Hematopoietic multipotent progenitor cell treated with erythropoietin and hydrocortisone succinate and interleukin-3 and kit ligand, for 6 days (in vitro differentiated cells): ENCODE measurements around the gene TBC1D10A.

Experiments
- DNase-seq: peaks from one replicate; pipeline ENCODE4 v3.0.0-alpha.2; 2015

The TBC1D10A gene

DNA sequence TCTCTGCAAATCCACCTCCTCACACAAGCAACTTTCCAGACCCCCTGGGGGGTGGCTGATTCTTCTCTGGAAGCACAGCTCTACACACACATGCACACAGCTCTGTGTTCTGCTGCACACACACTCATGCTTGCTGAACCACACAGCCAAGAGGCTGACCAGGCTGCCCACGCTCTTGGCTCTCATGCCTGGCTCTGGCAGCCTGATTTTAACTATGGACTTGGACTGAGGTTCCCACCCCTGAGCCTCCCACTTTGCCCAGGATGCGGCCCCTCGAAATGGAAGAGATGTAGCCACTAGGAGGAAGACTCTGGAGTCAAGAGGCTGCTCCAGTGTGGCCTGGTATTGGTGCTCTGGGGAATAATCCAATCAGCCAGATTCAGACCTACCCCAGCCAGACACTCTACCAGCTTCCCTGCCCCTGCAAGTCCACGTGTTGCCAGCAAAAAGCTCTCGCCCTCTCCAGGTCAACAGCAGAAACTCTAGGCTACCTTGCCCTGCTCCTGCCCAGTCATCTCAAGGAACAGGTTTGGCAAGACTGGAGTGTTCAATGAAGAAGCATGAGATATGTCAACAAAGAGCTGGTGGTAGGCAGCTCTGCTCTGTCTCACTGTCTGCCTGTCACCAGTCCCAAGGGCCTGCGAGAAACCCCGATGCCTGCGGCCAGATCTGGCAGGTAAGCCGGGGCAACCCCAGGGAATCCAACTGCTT is 28.6 kb downstream of the TBC1D10A start:
- DNase-seq: no peak

DNA sequence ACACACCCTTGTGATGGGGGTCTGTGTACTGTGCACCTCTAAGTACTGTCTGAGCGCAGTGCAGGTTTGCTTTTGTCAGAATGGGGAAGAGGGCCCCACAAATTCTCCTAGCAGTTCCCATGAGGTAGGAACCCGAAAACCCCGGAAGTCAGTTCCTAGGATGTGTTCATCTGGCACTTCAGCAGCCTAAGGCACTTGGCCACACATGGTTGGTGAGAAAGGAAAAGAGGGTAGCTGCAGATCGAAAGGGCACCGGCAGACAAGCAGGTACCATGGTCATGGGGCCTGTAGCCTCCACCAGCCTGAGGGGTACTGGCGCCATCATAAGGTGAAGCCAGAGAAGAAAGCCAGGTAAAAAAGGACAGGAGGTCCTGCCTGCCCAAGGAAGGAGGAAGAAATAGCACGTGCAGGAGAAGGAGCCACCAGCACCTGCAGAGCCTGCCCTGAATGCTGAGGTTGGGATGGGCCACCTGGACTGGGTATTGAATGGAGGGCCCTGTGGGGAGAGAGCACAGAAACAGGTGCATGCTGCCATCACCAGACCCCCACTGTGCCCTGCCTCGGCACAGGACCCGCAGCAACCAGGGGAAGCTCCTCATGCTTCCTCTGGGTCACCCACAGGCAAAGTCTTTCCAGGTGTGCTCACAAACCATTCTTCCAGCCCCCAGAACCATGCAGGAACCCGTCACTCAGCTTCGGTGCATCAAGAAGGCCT is 29.3 kb downstream of the TBC1D10A start:
- no peak for DNase-seq

DNA sequence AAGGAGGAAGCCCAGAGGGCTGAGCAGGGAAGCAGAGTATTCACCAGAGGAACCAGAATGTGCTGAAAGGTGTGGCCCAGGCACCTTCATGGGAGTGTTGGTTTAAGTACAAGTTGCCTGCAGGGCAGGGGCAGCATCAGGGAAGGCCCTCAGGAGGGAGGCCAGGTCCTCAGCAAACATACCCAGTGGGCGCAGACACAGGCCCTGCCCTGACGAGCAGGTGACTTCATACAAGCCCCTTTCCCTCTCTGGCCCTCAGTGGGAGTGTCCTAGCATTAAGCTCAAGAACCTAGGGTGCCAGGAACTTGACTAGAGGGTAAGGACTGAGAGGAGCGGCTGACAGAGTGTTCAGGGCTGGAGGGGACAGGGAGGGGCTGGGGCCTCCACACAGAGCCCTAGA is 29.9 kb downstream of the TBC1D10A start:
- no peak for DNase-seq

DNA sequence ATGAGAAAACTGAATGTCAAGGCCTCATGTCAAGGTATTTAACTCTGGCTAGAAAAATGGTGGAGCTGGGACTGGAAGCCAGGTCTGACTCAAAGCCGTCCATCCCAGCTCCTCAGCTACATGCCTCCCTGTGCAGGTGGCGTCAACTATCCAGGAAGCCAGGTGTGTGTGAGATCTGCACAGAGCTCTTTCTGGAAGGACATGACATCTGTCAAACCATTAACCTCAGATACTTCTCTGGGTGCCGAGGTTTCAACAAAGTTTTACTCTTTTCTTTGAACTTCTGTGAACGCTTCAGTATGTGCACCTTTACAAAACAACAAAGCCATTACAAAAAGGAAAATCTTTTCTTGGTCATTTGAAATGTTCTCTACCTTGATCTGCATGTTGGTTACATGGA is 30.4 kb downstream of the TBC1D10A start:
- no peak for DNase-seq

DNA sequence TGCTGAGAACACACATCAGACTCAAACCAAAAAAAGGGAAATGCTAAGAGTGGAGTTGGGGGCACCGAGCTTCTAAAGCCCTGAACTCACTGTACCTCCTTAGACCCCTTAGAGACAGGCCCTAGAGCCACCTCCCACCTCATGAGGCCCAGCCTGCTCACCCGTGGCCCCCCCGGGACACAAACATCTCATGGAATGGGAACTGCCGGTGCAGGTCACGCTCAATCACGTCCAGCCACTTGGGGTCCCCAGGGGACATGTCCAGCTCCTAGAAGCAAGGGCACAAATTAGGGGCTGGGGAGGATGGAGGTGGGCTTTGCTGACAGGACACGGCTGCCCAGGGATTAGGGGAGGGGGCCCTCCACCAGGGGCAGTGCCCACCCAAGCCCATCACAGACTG is 31.2 kb downstream of the TBC1D10A start:
- no peak for DNase-seq

DNA sequence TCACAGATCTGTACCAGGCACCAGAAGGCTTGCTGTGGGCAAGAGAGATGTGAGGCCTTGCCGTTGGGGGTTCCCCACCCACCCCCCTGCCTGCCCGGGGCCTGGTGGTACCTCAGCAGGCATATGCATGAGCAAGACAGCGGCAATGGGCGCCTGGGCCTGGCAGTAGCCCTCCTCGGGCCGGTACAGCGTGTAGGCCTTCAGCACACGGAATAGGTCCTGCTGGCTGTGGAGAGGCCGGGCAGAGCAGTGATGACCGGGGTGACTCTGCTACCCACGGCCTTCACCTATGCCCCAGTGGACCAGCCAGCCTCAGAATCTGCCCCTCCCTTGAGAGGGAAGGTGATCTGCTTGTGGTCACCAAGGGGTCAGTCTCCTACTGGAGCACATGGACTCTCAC is 31.9 kb downstream of the TBC1D10A start:
- DNase-seq: no peak

DNA sequence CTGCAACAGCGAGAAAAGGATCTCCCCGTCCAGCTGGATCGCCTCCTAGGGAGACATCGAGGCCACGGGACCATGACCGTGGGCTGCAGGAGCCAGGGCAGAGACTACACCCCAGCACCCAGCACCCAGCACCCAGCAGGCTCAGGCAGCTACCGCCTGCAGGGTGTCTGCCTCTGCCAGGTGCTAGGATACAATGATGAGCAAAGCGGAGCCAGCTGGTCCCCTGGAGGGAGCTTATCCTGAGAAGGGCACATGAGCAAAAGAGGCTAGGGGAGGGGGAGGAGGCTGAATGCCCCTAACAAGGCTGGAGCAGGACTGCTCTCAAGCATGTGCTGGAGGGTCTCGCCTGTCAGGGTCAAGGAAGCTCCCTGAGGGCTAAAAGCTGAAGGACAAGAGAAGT is 32.7 kb downstream of the TBC1D10A start:
- DNase-seq: no peak

DNA sequence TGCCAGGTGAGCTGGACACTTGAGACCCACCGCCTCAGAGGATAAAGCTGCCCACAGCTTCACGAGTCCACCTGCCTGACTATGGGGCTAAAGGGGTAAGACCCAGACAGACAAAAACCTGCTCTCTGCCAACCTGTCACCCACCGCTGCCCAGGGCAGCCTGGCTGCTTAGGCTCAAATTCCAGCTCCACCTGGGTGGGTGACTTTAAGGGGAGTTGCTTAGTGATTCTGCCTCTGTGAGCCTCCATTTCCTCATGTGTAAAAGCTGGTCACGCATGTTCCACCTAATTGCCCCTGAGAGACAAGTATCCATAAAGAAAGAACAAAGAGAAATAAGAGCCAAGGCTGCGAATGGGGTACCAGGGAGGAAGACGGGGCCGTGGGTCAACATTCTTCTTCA is 33.7 kb downstream of the TBC1D10A start:
- DNase-seq: no peak

DNA sequence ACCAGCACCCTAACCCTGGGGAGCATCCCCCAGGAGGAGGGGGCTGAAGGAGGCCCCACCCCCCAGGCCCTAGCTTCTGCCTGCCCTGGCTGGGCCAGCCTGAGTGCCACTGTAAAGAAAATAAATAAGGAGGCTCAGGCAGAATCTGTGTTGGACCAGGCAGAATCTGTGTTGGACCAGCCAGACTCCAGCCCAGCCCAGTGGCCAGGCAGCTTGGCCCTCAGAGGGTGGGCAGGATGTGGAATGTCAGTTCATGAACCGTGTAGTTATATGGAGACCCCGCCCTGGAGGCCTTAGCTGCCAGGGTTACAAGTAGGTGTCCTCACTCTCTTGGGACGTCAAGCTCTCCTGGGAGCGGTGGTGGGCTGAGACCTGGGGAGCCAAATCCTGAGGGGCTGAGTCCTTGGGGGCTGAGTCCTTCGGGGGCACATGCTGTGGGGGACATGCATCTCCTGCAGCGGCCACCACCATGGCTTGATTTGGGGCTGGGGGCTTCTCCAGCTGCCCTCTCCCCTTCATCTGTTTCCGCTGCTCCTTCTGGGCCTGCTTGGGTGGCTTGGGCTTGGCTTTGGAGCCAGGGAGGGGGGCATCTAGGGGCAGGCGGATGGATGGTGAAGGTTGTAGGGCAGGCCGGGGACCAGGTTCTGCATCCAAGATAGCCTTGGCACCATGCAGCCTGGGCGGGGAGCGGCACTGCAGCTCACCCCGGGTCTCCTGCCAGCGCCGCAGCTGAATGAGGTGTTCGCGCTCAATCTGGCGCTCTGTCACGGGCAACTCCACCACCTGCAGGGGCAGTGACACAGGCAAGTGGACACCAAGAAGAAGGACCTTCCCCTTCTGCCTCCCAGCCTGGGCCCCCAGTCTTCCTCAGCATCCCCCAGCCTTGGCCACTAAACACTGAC is 34.4 kb downstream of the TBC1D10A start:
- no peak for DNase-seq

DNA sequence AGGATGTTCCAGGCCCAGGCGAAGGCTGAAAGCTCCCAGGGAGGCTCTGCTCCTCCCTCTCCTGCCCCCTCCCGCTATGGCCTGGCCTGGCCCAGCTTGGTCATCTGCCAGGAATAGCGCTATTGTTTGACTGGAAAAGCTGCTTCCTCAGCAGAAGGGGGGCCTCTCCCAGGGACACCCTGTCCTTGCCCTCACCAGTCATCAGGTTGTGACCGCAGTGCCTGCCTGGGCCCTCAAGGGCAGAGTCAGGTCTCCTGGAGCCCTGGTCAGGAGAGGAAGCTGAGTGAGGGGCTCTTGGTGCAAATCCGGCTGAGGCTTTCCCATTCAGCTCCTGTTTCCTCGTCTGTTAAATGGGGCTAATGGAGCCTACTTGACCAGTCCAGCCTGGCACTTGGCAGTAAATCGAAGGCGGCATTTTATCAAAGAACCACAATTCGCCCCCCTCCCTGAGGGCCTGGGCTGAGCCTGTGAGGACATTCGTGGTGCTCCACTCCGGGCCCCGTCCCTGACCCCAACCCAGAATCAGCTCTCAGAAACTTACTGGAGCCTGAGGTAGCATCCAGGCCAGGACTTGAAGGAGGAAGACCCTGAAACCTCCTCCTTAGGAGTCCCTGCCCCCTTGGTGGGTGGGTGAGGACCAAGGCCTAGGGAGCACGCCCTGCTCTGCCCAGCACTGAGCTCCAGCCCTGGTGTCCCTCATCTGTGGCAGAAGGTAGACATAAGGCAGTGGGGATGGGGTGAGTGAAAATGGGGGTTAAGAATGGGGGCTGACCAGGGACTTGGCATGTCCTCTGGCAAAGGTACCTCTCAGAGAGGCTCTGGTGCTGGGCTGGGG is 35.5 kb downstream of the TBC1D10A start:
- peak; percentile 26 for DNase-seq

DNA sequence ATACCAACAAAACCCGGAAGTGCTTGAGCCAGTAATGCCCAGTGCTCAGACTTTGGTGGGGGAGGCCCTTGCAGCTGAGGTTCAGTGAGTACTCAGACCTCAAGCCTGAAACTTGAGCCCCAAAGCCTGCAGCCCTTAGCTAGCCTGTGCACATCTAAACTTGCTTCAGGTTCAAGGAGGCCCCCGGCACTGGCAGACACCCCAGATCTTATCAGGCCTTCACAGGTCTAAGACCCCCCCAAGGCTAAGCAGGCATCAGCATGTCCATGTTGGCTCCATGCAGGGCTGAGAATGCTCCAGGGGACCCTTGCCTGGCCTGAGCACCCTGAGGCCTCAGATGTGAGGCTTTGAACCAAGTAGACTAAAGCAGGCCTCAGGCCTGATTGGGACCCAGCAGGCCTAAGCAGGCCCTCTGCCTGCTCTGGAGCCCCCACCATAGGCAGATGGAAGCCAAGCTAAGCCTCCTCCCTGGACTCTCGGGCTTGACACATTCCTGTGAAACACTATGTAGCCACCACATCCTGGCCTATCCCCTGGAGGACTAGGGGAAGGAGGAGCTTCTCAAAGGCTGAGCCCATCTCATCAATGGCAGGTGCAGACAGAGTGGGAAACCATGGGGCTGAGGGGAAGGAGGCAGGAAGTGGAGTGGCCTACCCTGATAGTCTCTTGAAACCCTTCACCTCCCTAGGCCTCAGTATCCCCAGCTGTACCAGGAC is 36.2 kb downstream of the TBC1D10A start:
- DNase-seq: peak; percentile 33

DNA sequence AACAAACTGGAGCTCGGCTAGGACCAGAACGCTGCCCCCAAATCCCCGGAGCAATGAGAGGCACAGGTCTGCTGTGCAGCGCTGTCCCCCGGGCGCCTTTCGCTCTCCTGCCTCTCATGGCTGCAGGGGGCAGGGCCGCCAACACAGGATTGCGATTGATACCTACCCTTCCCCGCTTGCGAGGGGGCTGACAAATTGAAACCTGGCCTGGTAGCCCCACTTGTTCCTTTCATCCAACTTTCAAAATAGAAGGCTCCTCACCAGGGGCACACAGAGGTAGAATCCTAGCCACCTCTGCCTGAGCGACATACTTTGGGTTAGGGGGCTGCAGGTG is 36.8 kb downstream of the TBC1D10A start:
- no peak for DNase-seq

DNA sequence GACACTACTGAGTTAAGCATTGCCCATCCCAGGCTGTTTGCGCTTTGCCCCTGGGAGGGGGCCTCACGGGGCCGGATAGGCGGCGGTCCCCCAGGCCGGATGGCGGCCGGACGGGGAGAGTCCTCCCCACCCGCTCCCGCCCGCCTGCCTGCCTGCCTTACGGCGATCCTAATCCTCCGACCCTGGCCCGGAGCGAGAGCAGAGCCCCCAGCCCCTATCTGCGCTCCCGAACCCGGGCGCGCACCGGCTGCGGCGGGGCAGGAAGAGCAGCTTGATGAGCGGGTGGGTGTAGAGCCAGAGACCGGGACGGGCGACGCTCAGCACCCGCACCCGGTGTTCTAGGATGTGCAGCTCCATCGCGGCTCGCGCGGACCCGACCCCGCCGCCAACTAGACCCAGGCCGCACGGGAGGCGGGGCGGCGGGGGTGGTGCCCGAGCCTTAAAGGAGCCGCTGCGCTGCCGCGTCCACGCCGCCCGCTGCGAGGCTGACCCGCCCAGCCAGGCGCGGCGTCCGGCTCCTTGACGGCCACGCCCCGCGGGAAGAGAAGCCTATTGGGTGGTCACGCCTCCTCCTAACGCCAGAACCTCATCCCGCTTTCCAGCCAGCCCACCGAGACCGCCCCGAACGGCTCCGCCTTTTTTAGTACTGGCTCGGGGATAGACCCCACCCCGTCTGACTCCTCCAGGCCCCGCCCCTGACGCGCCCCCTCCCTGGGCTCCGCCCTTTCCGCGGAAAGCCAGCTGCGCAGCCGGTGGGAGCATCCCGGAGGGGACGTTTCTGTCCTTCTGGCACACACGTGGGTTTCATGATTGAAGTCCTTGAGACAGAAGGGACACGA is 37.4 kb downstream of the TBC1D10A start, which contains the start of gene CASTOR1:
Gene CASTOR1 (minus strand): TSS at position 365 of the 839 bp plus-strand sequence. CDS start 8 bp downstream, at position 357.
- peak; percentile 99 for DNase-seq

DNA sequence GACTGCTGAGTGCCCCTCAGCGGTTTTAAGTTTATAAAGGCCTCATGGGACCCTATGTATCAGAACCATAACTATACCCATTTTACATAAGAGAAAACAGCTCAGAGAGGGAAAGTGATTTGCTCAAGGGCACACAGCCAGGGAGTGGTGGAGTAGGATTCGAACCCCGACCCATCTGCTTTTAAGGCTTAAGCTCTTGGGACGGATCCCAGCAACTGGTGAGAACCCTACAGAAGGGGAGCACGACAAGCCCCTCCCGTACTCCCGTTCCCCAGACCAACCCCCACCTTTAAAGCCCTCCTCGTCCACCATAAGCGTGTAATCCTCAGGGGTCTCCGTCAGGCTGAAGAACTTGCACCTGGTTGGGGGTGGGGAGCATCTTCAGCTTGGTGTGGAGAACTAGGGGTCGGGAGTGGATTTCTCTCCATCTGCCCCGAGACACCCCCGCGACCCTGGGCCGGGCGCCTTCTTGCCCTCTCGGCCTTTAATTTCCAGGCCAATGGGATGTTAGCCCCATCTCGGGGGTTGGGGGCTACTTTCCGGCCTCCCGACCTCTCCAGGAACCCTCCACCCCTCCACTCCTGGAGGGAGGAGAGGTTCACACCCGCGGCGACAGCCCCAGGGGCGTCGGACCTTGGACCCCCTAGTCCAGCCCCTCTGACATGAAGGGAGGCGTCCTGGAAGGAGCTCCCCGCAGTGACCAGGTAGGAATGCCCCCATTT is 38.2 kb downstream of the TBC1D10A start:
- no peak for DNase-seq

DNA sequence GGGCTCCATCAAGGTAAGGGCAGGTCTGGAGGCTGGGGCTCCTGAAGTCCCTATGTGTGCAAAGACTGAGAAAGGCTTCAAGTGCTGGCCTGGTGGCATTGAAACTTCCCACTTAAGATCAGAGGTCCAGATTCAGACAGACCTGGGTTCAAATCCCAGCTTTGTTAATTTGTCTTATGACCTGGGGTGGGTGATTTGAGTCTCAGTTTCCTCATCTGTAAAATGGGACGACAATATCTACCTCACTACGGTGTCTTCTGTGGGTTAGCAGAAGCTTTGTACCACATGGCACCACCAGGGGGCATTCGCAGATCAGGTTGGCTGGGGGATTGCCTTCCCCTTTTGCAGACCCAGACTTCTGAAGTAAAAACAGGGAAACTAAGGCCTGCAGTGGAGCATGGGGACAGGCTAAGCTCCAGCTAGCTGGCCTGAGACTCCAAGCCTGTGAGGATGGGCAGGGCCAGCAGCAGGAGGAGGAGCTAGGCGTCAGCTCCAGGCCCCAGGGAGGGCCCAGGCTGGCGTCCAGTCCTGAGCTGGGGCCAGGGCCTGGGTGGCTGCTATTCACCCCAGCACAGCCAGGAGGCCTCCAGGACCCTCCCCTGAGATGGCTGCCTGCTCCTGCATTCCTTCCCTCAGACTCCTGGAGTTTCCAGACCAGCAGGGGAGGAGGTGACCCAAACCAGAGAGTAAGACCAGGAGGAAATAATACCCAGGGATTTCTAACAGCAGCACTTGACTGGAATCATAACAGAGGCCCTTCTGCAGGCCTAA is 38.9 kb downstream of the TBC1D10A start:
- DNase-seq: peak; percentile 93

DNA sequence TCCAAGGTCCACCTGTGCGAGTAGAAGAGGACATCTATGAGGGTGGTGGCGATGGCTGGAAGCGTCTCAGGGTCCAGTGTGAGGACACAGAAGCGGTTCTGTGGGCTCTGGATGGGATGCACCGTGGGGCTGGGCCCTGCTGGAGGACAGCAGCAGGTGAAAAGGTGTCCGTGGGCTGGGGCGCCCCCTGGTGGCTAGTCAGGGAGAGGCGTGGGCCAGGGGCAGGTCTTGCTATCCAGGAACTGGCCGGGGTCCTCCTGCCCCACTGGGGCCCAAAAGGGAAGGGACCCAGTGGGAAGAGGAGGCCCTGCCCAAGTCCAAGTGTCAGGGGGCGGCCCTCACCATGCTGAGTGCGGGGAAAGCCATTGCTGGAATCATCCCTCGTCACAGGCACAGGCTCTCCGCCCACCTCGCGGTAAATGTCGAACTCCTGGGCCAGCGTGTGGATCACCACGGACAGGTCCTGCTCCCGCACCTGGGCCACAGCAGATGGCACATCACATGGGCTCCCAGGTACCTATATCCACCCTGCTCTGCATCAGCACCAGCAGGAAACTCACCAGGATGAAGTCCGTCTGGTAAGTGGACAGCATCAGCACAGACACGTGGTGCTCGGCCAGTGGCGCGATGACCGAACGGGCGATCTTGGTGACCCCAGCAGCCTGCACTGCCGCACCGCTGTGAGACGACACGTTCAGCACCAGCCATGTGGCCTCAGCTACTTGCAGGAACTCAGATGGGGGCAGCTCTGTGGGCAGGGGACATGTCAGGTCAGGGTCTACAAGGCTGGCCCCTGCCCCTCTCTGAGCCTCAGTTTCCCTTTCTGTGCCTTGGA is 39.7 kb downstream of the TBC1D10A start:
- peak; percentile 81 for DNase-seq

DNA sequence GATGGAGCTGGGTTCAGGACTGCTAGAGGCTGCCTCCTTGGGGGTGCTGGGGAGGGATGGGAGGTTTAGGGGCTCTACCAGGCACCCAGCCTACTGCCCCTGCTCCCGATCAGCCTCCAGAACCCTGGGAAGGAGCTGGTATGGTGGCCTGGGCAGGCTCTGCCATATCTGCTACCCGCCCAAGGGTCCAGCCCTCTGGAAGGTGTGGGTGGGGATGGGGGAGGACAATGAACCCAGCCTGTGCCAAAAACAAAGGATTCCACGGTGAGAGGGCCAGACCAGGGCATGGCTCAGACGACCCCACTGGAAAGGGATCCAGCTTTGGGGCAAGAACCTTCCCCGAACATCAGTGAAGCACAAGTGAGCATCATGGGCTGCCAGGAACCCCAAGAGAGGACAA is 40.4 kb downstream of the TBC1D10A start:
- DNase-seq: no peak

DNA sequence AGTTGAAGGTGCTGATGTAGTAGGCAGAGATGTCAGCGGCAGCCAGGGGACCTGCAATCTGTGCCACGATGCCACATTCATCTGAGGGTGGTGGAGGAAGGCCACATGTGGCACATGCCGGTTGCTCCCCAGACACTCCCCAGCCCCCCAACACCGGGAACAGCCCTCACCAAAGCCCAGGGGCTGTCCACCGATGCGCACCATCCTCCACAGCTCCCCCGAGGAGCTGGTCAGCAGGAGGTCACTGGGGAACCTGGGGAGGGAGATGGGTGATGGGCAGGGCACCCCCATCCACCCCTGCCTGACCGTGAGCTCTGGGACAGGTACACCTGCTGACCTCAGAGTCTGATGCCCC is 40.9 kb downstream of the TBC1D10A start:
- no peak for DNase-seq
